ENCODE results near the gene NTF3. TPM values are rescaled to one million over a fixed set of nuclear protein-coding genes. Genes with fewer than 3 reads are reported as not detected.

NTF3 gene
- total and polyA plus RNA-seq, 2 of the 8 experiments (the other 6 are each of a cell fraction or from before 2014, with no cell fraction given): 1.4 to 2.3 TPM

DNA sequence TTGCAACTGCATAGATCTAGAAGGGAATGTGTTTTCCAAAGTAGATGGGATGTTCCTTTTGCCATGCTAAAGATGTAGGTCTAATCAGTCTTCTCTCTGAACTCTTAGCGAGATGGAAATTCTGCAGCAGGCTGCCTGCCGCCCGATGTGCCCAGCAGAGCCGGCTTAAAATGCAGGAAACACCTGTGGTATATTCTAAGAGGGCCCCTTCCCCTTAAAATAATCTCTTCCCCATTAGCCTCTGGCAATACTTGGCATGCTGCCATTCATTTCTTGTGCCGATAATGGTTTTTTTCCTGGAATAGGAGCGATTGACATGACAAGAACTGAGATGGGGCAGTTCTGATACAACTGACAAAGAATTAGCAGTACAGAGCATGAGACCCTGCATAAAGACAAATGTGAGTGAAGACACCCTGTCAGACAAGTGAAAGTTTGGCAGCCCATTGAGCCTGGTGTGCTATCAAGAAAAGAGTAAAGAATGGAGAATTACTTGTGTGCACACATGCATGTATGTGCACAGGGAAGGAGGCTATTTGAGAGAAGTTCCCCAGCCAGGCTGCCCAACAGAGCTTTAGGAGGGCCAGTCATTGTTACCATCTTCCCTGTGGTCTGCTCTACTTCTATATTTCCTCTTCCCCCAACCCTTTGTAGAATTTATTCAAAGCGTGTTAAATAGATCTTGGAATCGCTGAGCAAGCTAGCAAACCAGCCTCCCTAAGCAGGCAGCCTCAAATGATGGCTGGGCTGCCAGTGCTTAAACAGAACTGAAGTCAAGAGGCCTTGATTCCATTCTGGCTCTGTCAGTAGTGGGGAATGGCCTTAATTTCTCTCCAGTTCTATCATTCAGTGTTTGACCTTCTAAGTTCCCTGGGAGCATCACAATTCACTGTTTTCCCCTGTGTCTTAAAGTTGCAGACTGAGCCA lies 29.6 kb upstream of the NTF3 start:
- Histone ChIP-seq H2BK5ac (ENCODE audit: low read depth, low read length) (no peak overlapping the region), H2BK120ac (replicated peaks; ENCODE audit: low read depth, low read length) (no peak overlapping the region), H3K4me1 (replicated peaks in 1 of 4; ENCODE audit: control insufficient read depth in 3 of 4, insufficient read depth in 4 of 4, low read length in 3 of 4) (peaks cover 0 to 4% (median 0%) of the 10 kb centered on the region in 4 experiments; a peak in 2 of 7 replicates), H3K4ac (replicated peaks; ENCODE audit: insufficient read length, low read depth, low read length) (no peak overlapping the region), H3K23me2 (ENCODE audit: low read depth, low read length) (no peaks in the 10 kb centered on the region), H3K23ac (ENCODE audit: insufficient read length) (no peak overlapping the region), H2AFZ (ENCODE audit: low read length) (no peak overlapping the region), H3K9ac (replicated peaks in 1 of 4; ENCODE audit: extremely low read depth in 1 of 4, low read depth in 3 of 4, low read length in 3 of 4) (no peak overlapping the region; a peak in 1 of 7 replicates), H3K36me3 (ENCODE audit: control insufficient read depth in 2 of 4, insufficient read depth in 4 of 4, low read length in 3 of 4) (no peaks in the 10 kb centered on the region), H3K14ac (ENCODE audit: insufficient read length) (no peak overlapping the region), H2AK5ac (ENCODE audit: low read depth, low read length) (no peak overlapping the region), H3K18ac (ENCODE audit: extremely low read depth, low read length) (no peak overlapping the region), H2BK12ac (ENCODE audit: low read depth, low read length) (no peak overlapping the region), H2BK20ac (ENCODE audit: low read length) (no peak overlapping the region), H4K8ac (ENCODE audit: extremely low read depth, insufficient read depth, low read length) (no peak overlapping the region), H3K79me1 (ENCODE audit: low read depth, low read length) (no peaks in the 10 kb centered on the region), H2BK15ac (ENCODE audit: low read length) (no peak overlapping the region), H3K27me3 (replicated peaks in 1 of 4; ENCODE audit: control insufficient read depth in 3 of 4, extremely low read depth in 1 of 4, insufficient read depth in 3 of 4, low read length in 3 of 4) (no peaks in the 10 kb centered on the region), H3K4me3 (ENCODE audit: extremely low read depth in 1 of 4, insufficient read depth in 2 of 4, low read depth in 3 of 4, low read length in 4 of 4) (no peak overlapping the region), H4K5ac (ENCODE audit: insufficient read length, low read depth, low read length) (no peak overlapping the region), H3K79me2 (ENCODE audit: control insufficient read depth in 1 of 2, insufficient read depth in 2 of 2, low read length in 2 of 2) (no peaks in the 10 kb centered on the region), H3K27ac (ENCODE audit: low read depth, low read length) (no peak overlapping the region), H4K91ac (replicated peaks; ENCODE audit: insufficient read length, low read length) (no peak overlapping the region), H4K20me1 (replicated peaks in 1 of 2; ENCODE audit: control insufficient read depth in 1 of 2, insufficient read depth in 2 of 2, low read length in 2 of 2) (no peaks in the 10 kb centered on the region), H3K9me3 (ENCODE audit: insufficient read depth in 2 of 2, low read depth in 1 of 2, low read length in 1 of 2) (no peaks in the 10 kb centered on the region), H3K56ac (replicated peaks; ENCODE audit: insufficient read length, low read depth, low read length) (no peak overlapping the region), H3K4me2 (ENCODE audit: insufficient read depth in 1 of 2, low read depth in 2 of 2, low read length in 2 of 2) (no peak overlapping the region)
- CTCF ChIA-PET (ENCODE audit: partially characterized antibody): no interaction called here
- no peak for DNase-seq (ENCODE audit: low read depth in 1 of 2, low spot score in 2 of 2)
- FAIRE-seq: no peak
- POLR2A ChIA-PET (ENCODE audit: partially characterized antibody): interaction anchor here (1.3 kb wide), 1 partner anchor 9 kb away, joined by 3 read pairs; no protein-coding TSS in a partner anchor
- 90% methylated on average over 8 of the region's 8 CpGs; no CpG with 5 or more reads in 1 of the 2 experiments for WGBS, 2 experiments (ENCODE audit: extremely low coverage in 1 of 2, insufficient coverage in 1 of 2, insufficient read length in 1 of 2, insufficient replicate concordance in 2 of 2, low coverage in 1 of 2, low lambda C conversion rate in 2 of 2, missing lambda C conversion rate in 1 of 2)
- TF ChIP-seq EZH2 (IDR thresholded peaks at IDR 0.05; ENCODE audit: low read depth, low read length, severe bottlenecking) (no peak), CBX8 (IDR thresholded peaks at IDR 0.05; ENCODE audit: borderline replicate concordance, low read depth, low read length) (no peak), KDM4A (IDR thresholded peaks at IDR 0.05; ENCODE audit: low read depth, low read length, severe bottlenecking) (no peak), KDM1A (IDR thresholded peaks at IDR 0.05; ENCODE audit: borderline replicate concordance, low read length) (no peak), TAF1 (IDR thresholded peaks at IDR 0.05; ENCODE audit: low read depth, low read length) (no peak), ASH2L (IDR thresholded peaks at IDR 0.05; ENCODE audit: low read length) (no peak), POU5F1 (IDR thresholded peaks at IDR 0.05; ENCODE audit: low read depth, low read length) (no peak), TBP (IDR thresholded peaks at IDR 0.05; ENCODE audit: low read depth, low read length) (no peak), JUND (IDR thresholded peaks at IDR 0.05; ENCODE audit: low read length) (no peak)
- TF ChIP-seq, protein P1, sequence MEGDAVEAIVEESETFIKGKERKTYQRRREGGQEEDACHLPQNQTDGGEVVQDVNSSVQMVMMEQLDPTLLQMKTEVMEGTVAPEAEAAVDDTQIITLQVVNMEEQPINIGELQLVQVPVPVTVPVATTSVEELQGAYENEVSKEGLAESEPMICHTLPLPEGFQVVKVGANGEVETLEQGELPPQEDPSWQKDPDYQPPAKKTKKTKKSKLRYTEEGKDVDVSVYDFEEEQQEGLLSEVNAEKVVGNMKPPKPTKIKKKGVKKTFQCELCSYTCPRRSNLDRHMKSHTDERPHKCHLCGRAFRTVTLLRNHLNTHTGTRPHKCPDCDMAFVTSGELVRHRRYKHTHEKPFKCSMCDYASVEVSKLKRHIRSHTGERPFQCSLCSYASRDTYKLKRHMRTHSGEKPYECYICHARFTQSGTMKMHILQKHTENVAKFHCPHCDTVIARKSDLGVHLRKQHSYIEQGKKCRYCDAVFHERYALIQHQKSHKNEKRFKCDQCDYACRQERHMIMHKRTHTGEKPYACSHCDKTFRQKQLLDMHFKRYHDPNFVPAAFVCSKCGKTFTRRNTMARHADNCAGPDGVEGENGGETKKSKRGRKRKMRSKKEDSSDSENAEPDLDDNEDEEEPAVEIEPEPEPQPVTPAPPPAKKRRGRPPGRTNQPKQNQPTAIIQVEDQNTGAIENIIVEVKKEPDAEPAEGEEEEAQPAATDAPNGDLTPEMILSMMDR (IDR thresholded peaks at IDR 0.05; ENCODE audit: control extremely low read depth in 1 of 3, insufficient read depth in 1 of 3, low read depth in 1 of 3, low read length in 3 of 3): no peak
